Progenitor cell of endocrine pancreas (in vitro differentiated cells): ENCODE measurements around the gene ISOC1. TPM values are rescaled to one million over a fixed set of nuclear protein-coding genes. Genes with fewer than 3 reads are reported as not detected.

ENCODE experiments used
- DNase-seq: peaks from one replicate; pipeline ENCODE4 v3.0.0; 2021; ENCODE audit warnings: low spot score; ENCODE audit not compliant: unreplicated experiment
- H3K27ac Mint-ChIP-seq: 2 replicates; pipeline ENCODE4 v1.8.0; 2021; ENCODE audit warnings: mild to moderate bottlenecking, moderate library complexity, mixed read lengths
- H3K27me3 Mint-ChIP-seq: 2 replicates; pipeline ENCODE4 v1.8.0; 2021; ENCODE audit warnings: mixed read lengths
- H3K36me3 Mint-ChIP-seq: 2 replicates; pipeline ENCODE4 v1.8.0; 2022; ENCODE audit warnings: mixed read lengths; ENCODE audit not compliant: insufficient read depth
- H3K4me1 Mint-ChIP-seq: 2 replicates; pipeline ENCODE4 v1.8.0; 2021; ENCODE audit warnings: low read depth, mixed read lengths
- H3K4me3 Mint-ChIP-seq: 2 replicates; pipeline ENCODE4 v1.8.0; 2021; ENCODE audit warnings: low read depth, mild to moderate bottlenecking, moderate library complexity, mixed read lengths
- H3K9me3 Mint-ChIP-seq: 2 replicates; pipeline ENCODE4 v1.8.0; 2021; ENCODE audit warnings: low read depth, mixed read lengths
- total RNA-seq: library from RNA; stranded (reverse); gene quantifications from 2 replicates; pipeline ENCODE4 v1.2.1, GENCODE V29; 2021
- TF ChIP-seq, protein P1 (sequence below): fragments of 200-600 bp; sonication (generic); IDR thresholded peaks from one replicate; pipeline ENCODE4 v1.5.0; 2021; ENCODE audit warnings: antibody characterized with exemption, mild to moderate bottlenecking; ENCODE audit not compliant: unreplicated experiment

Gene ISOC1
- total RNA-seq, 1 donor from 2014 or later, result 29.4 TPM

DNA sequence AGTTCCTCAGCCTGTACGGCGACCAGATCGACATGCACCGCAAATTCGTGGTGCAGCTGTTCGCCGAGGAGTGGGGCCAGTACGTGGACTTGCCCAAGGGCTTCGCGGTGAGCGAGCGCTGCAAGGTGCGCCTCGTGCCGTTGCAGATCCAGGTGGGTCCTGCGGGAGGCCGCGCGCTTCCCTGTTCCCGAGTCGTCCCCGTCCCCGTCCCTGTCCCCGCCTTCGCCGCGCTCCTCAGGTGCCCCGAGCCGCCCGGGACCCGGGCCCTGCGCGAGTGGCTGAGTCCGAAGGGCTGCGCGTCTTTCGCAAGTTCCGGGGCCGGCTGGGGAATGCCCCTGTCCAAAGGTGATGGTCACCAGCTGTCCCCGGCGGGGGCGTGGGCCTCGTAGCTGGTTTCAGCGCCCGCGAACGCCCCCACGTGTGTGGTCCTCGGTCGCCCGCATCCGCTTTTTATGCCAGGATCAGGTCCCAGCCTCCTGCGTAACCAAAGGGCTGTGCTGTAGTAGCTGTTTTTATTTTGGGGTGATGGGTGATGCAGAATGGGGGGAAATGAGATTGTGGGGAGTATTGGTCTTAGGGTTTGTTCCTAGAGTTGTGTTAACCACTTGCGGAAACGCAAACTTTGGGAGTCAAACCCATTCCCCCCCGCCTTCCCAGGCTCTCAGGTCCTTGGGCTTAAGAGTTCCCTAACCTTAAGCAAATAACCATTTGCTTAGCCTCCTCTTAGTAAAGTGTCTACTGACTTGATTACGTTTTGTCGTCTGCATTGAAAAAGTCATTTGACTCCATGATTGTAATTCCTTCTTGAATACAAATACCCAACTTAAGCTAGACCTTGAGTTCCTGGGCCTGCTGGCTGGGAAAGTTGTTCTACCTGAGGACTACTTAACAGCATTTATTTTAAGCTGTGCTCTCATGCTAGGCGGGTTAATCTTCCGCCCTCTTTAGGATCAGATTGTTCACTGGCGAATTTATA, 663 bp downstream of the ISOC1 start:
- no peaks in the 10 kb centered on the region for H3K9me3 Mint-ChIP-seq
- peak; percentile 52 for DNase-seq
- H3K27me3 Mint-ChIP-seq, result peaks cover 13% of the 10 kb centered on the region
- peaks cover 15% of the 10 kb centered on the region for H3K4me1 Mint-ChIP-seq
- TF ChIP-seq, protein P1, sequence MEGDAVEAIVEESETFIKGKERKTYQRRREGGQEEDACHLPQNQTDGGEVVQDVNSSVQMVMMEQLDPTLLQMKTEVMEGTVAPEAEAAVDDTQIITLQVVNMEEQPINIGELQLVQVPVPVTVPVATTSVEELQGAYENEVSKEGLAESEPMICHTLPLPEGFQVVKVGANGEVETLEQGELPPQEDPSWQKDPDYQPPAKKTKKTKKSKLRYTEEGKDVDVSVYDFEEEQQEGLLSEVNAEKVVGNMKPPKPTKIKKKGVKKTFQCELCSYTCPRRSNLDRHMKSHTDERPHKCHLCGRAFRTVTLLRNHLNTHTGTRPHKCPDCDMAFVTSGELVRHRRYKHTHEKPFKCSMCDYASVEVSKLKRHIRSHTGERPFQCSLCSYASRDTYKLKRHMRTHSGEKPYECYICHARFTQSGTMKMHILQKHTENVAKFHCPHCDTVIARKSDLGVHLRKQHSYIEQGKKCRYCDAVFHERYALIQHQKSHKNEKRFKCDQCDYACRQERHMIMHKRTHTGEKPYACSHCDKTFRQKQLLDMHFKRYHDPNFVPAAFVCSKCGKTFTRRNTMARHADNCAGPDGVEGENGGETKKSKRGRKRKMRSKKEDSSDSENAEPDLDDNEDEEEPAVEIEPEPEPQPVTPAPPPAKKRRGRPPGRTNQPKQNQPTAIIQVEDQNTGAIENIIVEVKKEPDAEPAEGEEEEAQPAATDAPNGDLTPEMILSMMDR, result peak; percentile 30
- no peaks in the 10 kb centered on the region for H3K36me3 Mint-ChIP-seq
- H3K27ac Mint-ChIP-seq, result peak overlapping the region; percentile 84
- H3K4me3 Mint-ChIP-seq, result peak overlapping the region; percentile 84

DNA sequence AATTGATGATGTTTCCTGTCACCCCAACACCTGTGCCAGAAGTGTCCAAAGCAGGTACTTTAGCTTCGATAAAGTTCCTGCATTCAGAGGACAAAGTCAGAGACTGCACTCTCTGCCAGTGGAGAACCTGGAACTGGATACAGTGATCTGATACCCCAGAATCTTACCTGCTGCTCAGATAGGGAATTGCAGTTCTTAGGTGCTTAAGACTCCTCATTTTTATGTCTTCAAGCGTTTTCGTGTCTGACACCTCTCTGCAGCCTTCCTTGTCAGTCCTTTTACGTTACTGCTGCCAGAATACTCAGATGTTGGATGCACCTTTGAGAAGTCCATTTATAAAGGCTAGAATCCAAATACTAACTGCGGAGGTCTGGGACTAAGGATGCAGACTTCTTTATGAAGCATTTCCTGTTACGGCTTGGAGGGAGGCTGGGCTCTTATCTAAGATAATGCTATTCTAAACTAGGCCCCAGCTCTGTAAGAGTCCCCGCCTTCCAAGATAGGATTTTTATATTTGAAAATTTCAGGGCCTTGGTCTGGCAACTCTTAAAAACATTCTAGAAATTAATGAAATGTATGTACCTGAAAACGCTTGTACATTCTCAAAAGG, 1.9 kb downstream of the ISOC1 start:
- Mint-ChIP-seq H3K27ac (peak overlapping the region; percentile 59), H3K4me3 (peak overlapping the region; percentile 67), H3K27me3 (peaks cover 9% of the 10 kb centered on the region), H3K36me3 (no peaks in the 10 kb centered on the region), H3K4me1 (peaks cover 15% of the 10 kb centered on the region), H3K9me3 (no peaks in the 10 kb centered on the region)
- no peak for DNase-seq
- TF ChIP-seq, protein P1, result peak; percentile 28

DNA sequence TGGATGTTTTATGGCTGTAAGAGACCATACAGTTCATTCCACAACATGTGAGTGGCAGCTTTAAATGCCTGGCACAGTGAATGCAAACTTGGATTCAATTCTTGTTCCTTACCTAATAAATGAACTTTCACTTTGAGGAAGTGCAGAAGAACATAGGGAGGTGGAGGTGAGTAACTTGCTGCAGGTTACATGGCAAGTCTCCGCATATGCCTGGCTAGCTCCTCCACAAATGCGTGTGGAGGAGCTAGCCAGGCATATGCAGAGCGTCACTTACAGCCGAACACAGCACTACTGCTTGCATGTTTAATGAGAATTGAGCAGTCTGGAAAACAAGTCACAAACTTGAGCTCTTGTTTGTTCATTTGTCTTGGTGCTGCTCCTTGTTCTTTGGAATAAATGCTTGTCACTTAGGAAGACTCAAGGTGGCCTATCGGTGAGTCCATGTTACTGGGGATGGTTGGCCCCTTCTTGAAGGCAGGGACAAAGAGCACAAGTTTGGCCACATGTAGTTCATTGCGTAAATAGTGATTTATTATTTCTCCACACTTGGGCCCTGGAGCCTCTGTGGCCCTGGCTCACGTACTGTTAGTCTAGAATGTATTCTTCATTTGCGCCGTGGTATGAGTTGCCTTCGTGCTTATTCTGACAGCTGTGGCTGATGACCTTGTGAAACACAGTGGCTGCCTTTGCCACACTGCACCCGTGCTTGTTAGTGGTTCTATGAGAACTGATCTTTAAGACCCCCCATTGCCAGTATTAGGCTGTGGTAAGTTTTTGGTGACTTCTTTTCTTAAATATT, 3.1 kb downstream of the ISOC1 start:
- TF ChIP-seq, protein P1, result no peak
- no peaks in the 10 kb centered on the region for H3K36me3 Mint-ChIP-seq
- no peaks in the 10 kb centered on the region for H3K9me3 Mint-ChIP-seq
- peaks cover 18% of the 10 kb centered on the region for H3K4me1 Mint-ChIP-seq
- no peak for DNase-seq
- no peak overlapping the region for H3K4me3 Mint-ChIP-seq
- no peaks in the 10 kb centered on the region for H3K27me3 Mint-ChIP-seq
- peak overlapping the region; percentile 33 for H3K27ac Mint-ChIP-seq

DNA sequence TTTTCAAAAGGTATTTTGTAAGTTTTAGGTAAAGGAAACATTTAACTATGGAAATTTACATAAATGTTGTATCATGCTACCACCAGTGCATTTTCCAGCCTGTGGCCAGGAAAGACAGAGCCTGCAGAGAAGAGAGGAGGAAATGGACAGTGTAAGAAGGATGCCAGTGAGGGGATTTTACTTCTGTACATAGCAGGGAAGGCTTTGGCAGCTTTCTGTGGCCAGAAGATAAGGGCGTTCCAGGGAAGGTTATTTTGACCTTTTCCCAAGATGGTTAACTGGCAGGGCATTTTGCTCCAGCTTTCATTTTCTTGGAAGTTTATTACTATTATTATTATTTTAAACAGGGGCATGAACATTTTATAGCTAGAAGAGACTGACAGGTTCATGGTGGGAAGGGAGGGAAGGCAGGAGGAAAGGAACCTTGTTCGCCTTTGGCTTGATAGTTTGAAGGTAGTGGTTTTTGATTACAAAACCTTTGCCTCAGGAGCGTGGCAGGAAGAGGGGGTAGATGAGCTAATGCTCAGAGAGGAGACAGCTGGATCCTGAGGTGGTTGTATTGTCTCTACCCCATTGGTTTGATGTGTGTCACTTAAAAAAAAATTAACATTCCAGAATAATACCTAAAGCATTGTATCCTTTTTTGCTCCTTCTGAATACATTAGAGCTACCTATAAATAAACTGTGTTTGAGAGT, 4.1 kb downstream of the ISOC1 start:
- Mint-ChIP-seq H3K9me3 (no peaks in the 10 kb centered on the region), H3K27me3 (no peaks in the 10 kb centered on the region), H3K4me1 (peaks cover 20% of the 10 kb centered on the region), H3K4me3 (no peak overlapping the region), H3K27ac (no peak overlapping the region), H3K36me3 (no peaks in the 10 kb centered on the region)
- TF ChIP-seq, protein P1, result no peak
- DNase-seq, result no peak
